ENCODE data around the gene TEX101.

The TEX101 gene

DNA sequence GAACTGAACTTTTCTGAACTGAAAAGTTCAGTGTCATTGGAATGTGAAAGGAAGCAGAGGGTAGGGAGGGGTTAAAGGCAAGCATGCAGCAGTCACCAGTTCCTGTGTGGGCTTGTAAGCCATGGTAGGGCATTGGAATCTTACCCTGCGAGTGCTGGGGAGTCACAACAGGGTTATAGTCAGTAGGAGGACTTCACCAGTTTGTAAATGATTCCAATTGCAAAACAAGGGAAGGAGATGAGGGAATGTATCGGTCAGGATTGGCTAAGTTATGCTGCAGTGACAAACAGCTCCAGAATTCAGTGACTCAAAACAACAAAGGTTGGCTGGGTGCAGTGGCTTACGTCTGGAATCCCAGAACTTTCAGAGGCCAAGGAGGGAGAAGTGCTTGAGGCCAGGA, 37.9 kb downstream of the TEX101 start:
- no peak for DNase-seq

DNA sequence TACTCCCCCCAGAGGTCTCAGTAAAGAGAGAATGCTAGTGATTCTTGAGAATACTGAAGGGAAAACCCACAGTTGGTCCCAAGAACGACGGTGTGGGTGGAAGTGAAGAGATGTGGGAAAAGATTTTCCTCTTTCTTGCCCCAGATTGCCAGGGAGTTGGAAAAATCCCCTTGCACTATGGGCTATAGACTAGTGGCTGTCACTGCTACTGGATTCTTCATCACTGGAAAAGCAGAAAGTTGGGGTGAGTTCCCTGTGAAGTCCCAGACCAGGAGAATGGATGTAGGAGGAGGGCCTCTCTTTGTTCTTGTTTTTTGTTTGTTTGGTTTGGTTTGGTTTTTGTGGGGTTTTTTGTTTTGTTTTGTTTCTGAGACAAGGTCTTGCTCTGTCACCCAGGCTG, 39.3 kb downstream of the TEX101 start:
- no peak for DNase-seq

DNA sequence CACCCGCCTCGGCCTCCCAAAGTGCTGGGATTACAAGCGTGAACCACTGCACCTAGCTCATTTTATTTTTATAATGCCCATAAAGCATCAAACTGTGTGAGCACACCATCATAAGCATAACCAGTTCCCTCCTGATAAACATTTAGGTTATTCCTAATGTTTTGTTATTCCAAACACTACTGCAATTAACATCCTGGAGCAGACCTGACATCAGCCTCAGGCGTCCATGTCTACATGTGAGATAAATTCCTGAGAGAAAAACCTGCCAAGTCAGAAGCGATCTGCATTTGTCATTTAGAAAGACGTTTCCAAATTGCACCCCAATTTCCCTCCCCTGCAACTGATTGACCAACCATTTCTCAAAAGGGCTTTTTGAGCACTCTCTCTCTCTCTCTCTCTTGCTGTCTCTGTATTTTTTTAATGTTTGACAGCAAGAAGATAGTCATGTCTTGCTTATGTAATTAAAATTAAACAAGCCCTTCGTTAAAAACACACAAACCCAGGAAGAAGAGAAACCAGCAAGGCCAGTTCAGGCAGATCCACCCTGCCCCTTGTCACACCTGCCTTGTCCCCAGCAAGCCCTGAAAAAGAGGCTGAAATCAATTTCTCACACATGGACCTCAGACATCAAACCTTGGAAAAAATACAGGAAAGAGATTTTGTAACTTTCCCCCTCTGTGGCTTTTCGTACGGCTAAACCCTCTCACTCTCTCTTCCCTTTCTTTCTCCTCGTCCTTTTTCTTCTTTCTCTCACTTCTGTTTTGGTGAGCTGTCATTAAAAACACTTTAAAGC, 40.8 kb downstream of the TEX101 start:
- DNase-seq, result no peak

DNA sequence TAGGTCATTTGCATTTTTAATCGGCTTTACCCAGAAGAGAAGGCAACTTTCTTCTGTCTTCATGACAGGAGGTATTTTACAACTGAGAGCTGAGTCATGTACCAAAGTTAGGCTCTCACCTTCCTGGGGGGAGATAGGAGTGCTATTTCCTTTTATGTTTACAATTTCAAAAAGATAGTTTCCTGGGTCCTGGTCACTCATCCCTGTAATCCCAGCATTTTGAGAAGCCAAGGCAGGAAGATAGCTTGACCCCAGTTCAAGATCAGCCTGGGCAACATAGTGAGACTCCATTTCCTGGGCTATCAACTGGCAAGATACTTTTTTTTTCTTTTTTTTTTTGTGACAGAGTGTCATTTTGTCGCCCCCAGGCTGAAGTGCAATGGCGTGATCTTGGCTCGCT, 43.1 kb downstream of the TEX101 start:
- no peak for DNase-seq

DNA sequence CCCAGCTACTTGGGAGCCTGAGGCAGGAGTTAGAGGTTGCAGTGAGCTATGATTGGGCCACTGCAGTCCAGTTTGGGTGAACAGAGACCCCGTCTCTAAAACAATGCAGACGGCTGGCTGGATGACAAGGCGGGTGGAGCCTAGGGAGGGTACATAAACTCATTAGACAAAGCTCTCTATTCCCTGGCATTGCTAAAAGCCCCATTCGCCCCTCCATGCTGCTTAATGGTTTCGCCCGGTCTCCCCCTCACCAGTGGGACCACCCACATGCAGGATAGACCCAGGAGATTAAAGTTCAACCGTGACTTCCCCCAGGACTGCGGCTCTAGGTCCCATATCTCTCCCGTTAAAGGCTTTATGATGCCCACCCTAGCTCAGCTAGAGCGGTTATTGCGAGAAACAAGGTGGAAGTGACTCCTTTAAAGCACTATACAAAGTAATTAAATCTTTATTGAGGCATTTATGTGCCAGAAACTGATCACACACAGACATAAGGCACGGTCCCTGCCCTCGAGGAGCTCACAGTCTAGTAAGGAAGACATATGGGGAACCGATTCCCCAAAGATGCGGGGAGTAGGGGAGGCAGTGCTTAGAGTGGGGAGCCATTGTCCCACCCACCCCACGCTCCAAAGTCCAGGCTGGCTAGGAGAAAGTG, 45.8 kb downstream of the TEX101 start:
- DNase-seq, result no peak

DNA sequence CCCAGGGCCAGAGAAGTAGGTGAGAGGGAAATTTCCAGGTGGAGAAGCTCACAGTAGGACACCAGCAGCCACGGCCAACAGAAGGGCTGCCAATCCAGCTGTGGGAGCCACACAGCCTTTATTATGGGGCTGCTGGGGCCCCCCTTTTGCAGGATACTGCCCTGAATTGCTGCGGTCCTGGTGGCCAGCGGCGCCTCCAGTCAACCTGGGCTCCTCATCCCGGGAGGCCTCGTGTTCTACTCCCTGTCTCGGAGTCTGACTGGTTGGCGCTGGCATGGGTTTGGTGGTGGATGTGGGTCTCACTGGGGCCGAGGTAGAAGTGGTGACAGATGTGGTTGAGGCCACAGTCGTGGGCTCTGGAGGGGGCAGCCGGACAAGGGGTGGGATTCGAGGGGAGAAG, 46.6 kb downstream of the TEX101 start:
- DNase-seq, result no peak

DNA sequence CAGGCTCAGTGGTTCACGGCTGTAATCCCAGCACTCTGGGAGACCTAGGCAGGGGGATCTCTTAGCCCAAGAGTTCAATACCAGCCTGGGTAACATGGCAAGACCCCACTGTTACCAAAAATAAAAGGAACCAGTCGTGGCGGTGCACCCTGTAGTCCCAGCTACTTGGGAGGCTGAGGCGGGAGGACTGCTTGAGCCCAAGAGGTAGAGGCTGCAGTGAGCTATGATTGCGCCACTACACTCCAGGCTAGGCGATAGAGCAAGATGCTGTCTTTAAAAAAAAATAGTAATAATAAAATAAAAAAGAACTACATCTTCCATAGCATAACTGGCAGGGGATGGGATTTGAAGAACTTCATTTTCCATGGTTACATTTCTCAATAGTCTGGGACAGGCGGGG, 47.7 kb downstream of the TEX101 start:
- DNase-seq, result no peak

DNA sequence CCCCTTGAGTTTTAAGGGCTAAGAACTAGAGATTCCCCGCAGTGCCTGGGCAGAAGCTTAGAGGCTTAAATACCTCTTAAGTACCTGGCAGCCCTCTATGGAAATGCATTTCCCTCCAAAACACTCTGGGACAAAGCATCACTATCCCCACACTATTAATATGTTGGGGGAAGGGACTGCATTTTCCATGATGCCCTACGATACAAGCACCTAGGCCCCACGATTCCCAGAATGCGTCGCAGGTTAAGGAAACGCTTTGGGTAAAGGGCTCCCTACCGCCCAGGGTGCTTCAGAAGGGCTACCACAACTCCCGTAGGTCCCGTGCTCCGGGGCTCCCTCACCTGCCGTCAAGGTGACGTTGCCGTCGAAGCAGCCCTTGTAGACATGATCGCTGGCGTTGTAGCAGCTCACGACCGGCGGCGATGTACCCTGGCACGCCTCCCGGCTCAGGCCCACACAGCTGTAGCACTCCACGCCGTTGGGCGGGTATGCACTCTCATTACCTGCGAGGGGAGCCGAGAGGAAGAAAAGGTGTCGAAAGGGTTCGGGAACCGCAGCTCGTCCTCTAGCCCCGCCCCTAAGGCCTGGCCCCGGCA, 48.2 kb downstream of the TEX101 start:
- DNase-seq, result no peak

DNA sequence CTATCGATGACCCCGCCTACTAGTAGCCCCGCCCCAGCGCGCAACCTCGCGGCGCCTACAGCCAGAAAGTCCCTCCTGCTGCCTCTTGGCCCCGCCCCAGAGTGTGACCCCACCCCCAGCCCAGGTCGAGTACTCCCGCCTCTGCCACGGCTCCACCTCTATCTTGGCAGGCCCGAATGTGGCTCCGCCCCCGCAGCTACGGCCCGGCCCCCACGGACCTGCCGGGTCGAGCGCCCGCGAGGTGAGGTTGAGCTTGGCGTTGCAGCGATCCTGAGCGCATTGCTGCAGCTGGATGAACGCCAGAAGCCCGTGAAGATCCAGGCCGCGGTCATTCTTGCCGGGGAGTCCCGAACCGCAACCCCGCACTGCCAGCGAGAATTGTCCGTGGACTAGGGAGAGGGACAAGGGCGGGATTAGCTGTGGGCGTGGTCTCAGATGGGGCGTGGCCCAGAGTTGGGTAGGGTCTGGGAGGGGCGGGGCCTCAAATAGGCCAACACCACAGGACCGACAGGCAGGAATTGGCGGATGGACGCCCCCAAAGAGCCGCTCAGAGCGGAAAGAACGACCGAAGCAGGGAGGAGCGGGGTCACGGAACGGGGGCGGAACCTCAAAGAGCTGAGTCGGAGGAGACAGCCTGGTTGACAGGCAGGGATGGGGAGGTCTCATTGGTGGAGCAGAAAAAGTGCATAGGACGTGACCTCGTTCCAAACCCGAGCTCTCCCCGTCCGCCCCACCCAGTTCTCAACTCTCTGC, 48.9 kb downstream of the TEX101 start:
- peak; percentile 94 for DNase-seq

DNA sequence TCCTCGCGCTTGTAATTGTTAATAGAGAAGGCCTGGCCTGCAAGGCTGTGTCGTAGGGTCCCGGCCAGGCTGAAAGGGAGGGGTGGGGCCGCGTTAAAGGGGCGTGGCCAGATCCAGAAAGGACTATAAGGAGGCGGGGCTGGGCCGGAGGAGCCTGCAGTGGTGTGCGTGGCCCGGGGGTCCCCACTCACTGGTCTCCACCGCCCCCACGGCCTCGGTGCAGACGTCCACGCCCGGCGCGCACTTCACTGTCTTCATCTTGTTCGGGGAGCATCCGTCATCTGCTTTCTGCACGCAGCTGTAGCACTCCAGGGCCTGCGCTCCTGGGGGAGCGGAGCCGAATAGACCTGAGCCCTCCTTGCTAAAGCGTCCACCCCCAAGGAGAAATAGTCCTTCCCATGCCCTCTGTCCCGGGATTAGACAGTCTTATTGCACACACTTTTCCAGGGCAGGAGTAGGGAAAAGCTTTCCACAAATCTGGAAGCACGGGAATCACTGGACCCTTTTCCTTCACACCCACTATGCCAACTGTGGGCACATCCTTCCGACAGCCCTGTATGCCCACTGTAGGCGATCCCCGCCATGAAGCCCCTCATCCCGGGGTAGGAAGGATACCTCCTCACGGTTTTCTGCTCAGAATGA, 49.6 kb downstream of the TEX101 start:
- no peak for DNase-seq

DNA sequence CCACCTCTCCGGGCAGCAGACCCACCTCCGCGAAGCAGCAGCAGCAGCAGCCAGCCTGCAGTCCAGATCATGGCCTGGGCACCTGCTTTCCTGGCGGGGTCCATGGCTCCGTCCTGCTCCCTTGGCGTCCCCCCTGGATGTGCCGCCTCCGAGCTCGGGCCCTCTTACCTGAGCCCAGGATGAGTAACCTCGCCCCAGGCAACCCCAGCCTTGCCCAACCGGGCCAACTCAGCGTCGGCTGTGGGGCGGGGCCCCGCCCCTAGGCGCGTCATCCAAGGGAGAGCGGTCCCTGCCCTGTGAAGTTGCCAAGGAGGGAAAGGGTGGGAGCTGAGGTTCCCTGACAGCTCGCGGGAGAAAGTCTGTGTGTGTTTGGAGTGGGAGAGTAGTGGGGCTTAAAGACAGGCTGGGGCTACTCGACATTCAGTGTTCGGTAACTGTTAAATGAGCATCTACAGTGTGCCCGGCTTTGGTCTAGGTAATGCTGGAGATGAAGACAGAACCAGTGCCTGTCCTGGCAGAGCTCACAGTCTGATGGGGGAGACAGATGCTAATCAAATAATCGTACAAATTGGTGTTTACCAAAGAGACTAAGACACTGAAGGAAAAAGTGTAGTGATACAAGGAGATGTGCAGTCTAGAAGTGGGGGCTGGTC, 50.9 kb downstream of the TEX101 start, which contains the start of gene LYPD3:
TSS of gene LYPD3 (minus strand) at position 141 of the 653 bp plus-strand sequence. CDS start at position 104, 37 bp downstream.
- peak; percentile 74 for DNase-seq

DNA sequence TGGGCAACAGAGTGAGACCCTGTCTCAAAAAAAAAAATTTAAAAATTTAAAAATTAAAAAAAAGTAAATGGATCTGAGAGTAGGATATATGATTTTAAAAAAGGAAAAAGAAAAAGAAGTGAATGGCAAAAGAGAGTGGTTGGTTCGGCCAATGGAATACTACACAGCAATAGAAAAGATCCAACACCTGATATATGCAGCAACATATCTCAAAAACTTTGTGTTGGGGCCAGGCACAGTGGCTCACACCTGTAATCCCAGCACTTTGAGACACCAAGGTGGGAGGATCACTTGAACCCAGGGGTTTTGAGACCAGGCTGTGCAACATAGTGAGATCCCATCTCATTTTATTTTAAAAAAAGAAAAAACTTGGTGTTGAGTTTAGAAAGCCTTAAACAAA, 52.1 kb downstream of the TEX101 start:
- no peak for DNase-seq

DNA sequence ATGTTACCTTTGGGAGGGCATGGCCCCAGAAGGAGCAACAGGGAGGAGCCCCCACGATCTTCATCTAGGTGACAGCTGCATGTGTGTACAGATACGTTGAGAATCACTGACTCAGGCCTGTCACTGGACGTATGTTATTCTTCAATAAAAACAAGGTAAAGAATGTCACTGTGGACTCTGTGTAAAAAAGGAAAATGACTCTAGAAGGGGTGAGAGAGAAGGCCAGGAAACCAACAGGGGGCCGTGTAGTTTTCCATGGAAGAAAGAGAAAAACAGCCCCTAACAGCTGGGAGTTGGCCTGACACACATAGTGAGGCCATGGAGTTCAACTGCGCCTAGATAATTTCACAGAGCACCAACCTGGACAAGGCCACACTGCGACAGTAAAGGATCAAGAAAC, 52.6 kb downstream of the TEX101 start:
- no peak for DNase-seq

DNA sequence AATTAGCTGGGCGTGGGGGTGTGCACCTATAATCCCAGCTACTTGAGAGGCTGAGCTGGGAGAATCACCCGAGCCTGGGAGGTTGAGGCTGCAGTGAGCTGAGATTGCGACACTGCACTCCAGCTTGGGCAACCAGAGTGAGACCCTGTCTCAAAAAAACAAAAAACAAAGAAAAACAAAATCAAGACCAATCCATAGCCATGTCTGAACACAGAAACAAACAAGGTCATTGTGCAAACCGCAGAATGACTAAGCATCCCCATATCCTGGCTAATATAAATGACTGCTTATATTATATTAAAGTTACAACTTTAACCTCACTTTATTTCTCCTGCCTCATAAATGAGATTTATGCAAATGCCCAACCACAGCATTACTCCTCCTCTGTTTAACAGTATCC, 53.0 kb downstream of the TEX101 start:
- peak; percentile 52 for DNase-seq
